ENCODE data around the gene SLC35G3.
"Not testable (repeated sequence)": the region's sequence is repeated elsewhere in the genome, so short reads cannot be mapped to it uniquely, and the experiment has no call there.

Gene SLC35G3

DNA sequence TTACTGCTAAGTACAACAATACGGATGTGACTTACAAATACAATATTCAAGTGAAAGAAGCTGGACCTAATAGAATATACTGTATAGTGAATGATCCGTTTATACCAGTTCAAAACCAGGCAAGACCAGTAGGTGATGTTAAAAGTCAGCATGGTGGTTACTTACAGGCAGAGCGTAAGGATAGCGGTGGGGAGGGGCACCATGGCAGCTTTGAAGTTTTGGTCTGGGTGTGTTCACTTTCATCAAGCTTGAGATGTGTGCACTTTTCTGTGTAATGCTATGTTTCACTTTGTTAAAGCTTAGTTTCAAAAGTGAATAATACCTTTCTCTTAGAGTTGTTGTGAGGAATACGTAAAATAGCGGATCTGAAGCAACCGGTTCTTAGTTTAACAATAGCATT is 16.5 kb upstream of the SLC35G3 start:
- no peak for DNase-seq
- no peak for ATAC-seq

- DNase-seq, ATAC-seq: not testable (repeated sequence)
Observed at GRCh38 chr17:35202582-35202981, 8.4 kb upstream of the SLC35G3 start.

DNA sequence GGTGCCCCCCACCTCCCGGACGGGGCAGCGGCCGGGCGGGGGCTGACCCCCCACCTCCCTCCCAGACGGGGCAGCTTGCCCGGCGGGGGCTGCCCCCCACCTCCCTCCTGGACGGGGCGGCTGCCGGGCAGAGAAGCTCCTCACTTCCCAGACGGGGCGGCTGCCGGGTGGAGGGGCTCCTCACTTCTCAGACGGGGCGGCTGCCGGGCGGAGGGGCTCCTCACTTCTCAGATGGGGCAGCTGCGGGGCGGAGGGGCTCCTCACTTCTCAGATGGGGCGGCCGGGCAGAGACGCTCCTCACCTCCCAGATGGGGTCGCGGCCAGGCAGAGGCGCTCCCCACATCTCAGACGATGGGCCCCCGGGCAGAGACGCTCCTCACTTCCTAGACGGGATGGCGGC is 869 bp upstream of the SLC35G3 start:
- DNase-seq, ATAC-seq: not testable (repeated sequence)

- no peak for DNase-seq
- ATAC-seq, result no peak
Observed at GRCh38 chr17:35192708-35193107, 1.5 kb downstream of the SLC35G3 start.

GRCh38 chr17:35191001-35191695 is 3.0 kb downstream of the SLC35G3 start:
- ATAC-seq, result no peak
- DNase-seq, result no peak

DNA sequence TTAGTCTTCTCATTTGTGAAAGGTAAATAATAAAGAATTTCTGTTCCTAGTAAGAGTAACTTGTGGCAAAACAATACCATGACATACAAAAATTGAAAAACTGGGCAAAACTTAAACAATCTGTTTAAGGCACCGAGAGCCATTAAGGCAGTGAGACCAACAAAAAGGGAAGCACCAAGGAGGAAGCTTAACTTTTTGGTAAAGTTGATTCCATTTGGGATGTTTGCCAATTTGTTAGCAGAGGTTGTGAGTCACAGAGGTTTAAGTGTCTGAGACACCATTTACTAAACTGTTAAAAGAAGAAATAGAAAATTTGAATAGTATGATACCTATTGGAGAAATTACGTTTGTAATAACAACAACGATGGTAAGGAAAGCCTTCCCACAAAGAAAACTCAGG is 4.9 kb downstream of the SLC35G3 start:
- ATAC-seq (no peak), DNase-seq (no peak)

DNA sequence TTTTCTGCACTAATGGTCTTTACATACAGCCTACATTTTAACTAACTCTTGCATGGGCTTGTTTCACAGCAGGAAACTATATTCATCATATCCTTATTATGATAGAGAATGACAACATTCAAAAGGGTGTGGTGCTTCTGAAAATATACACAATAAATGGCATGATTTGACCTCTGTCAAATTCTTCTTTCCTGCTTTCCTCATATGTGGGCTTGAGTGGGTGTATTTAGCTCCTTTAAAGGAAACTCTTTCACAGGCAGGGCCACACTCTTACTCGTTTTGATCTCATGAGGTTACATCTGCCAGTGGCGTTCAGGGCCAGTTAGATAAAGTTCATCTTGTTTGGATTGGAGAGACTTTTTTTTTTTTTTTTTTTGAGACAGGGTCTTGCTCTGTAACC is 6.1 kb downstream of the SLC35G3 start:
- peak; percentile 64 for ATAC-seq
- no peak for DNase-seq

DNA sequence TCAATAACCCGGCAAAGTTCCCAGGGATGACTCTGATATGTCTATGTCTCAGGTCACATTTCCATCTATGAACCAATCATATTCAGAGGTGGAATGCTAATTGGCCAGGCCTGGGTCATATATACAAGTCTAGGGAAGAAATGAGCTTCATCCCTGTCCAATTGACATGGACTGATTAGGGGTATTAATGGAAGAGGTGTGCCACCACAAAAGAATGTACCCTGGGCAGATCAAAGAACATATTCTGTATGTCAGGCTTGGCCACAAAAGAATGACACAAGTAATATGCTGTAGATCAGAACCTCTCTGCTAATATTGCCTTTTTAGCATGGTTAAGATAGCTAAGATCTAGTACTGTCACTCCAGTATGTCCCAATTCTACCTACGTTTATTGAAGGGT is 6.7 kb downstream of the SLC35G3 start:
- no peak for DNase-seq
- ATAC-seq, result no peak

GRCh38 chr17:35185849-35186248 is 8.3 kb downstream of the SLC35G3 start:
- DNase-seq (no peak), ATAC-seq (peak; percentile 41)

- ATAC-seq, result no peak
Observed at GRCh38 chr17:35184274-35184673, 9.9 kb downstream of the SLC35G3 start.

GRCh38 chr17:35183332-35183731 is 10.9 kb downstream of the SLC35G3 start:
- peak; percentile 56 for ATAC-seq

More at GRCh38 chr17:35184274-35184673, 9.9 kb downstream of the SLC35G3 start:
- DNase-seq, result no peak

DNA sequence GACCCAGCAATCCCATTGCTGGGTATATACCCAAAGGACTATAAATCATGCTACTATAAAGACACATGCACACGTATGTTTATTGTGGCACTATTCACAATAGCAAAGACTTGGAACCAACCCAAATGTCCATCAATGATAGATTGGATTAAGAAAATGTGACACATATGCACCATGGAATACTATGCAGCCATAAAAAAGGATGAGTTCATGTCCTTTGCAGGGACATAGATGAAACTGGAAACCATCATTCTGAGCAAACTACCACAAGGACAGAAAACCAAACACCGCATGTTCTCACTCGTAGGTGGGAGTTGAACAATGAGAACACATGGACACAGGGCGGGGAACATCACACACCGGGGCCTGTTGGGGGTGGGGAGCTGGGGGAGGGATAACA is 14.8 kb downstream of the SLC35G3 start:
- ATAC-seq, DNase-seq: not testable (repeated sequence)

More at GRCh38 chr17:35183332-35183731, 10.9 kb downstream of the SLC35G3 start:
- peak; percentile 52 for DNase-seq

- ATAC-seq, result no peak
- no peak for DNase-seq
Observed at GRCh38 chr17:35176897-35177296, 17.3 kb downstream of the SLC35G3 start.

DNA sequence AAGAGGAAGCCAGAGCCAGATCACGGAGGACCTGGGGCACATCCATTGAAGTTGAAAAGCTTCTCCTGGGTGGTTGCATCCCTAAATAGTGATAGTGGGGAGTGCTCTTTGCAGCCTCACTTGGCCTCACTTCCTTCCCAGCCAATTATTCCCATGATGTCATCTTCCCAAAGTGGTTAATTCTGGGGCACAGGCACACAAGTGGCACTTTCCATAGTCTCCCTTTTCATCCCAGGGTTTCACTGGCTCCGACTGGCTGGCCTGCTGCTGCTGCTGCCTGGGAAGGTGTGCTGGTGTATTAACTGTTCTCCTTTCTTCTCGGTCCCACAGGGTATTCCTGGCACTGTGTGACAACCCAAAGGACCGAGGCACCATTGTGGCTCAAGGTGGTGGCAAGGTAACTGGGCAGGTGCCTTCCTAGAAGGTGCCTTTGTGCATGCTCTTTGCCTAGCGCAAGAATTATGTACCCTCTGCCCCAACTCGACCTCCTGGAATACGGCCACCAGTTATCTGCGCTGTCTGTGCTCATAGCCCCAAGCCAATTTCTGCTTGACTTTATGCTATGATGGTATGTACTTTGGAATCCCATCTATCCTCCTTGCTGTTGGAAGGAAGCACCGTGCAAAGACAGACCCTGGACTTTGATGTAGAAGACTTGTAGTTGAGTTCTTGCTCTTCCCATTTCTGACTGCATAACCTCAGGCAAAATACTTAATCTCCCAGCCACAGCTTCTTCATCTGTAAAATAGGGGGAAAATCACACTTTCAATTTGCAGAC is 18.4 kb downstream of the SLC35G3 start:
- ATAC-seq (no peak), DNase-seq (no peak)

DNA sequence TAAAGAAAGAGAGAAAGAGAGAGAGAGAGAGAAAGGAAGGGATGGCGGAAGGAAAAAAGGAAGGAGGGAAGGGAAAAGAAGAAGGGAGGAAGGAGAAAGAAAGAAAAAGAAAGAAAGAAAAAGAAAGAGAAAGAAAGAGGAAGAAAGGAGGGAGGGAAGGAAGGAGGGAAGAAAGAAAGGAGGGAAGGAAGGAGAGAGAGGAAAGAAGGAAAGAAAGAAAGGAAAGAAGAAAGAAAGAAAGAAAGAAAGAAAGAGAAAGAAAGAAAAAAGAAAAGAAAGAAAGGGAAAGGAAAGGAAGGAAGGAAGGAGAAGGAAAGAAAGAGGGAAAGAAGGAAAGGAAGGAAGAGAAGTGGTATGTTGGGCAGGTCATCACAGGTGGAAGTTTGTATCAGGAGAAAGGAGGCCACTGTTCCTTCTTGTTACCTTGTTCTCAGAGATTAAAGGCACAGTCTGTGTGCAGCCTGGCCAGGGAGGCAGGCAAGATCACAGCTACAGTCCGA is 19.3 kb downstream of the SLC35G3 start:
- DNase-seq (no peak), ATAC-seq (no peak)

GRCh38 chr17:35172321-35172720 is 21.9 kb downstream of the SLC35G3 start:
- not testable (repeated sequence) for DNase-seq, ATAC-seq

- DNase-seq (no peak), ATAC-seq (peak; percentile 23)
Observed at GRCh38 chr17:35171834-35172233, 22.4 kb downstream of the SLC35G3 start.

DNA sequence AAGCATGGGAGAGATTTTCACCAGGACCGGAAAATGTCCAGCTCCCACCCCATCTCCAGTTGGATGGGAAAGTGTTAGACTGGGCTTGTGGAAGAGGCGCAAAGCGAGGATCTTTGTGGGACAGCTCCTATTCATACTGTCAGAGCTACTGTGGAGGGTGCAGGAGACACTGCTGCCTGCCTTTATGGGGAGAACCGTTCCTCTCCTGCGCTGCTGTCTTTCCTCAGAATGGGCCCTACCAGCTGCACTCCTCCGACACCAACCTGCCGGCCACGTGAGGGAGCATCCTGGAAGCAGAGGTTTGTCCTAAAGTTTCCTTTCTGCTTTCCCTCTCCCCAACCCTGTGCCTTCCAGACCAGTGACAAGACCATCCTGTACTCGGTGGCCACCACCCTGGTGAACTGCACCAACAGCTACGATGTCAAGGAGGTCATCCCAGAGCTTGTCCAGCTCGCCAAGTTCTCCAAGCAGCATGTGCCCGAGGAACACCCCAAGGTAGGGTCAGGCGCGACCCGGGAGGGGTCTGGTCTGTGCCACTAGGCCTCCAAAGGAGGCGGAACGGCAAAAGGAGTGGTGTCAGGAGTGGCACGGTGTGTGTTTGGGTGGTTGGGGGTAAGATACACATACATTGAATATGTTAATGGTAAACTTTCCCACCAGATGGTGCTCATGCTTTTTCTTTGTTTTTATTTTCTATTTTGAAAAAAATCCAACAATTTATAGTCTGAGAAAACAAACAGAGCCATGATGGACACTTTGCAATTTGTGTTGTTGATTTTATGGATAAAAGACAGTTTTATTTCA is 23.0 kb downstream of the SLC35G3 start:
- no peak for DNase-seq
- peak; percentile 60 for ATAC-seq

DNA sequence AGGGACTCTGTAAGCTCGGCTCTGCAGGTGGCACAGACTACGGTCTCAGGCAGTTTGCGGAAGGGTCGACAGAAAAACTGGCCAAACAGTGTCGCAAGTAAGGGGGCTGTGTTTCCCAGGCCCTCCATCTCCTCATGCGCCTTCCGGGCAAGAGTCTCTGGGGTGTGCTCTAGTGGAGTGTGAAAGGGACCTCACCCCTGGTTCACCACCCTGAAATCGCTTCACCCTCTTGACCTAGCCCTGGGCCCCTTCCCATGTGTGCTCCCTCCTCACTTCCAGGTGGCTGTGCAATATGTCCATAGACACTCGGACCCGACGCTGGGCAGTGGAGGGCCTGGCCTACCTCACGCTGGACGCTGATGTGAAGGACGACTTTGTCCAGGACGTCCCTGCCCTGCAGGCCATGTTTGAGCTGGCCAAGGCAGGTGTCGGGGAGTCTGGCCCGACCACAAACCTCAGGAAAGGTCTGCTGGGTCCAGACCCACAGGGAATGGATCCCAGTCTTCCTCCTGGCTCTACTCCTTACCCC is 24.3 kb downstream of the SLC35G3 start:
- no peak for ATAC-seq

DNA sequence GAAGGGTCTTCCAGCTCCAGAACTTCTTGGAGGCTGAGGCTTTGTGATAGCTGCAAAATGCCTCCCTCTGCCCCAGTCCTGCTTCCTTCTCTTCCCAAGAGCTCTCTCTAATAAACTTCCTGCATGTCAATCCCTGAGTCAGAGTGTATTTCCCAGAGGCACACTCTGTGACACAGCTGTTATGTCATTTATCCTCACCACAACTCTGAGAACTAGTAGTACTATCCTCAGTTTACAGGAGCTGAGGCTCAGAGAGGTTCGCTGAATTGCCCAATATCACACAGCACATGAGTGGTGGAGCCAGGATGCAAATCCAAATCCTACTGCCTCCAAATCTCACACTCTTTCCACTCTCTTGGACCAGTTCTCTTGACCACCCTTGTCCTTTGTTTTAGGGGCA is 26.5 kb downstream of the SLC35G3 start:
- ATAC-seq (no peak), DNase-seq (no peak)

More for the DNA sequence above, 24.3 kb downstream of the SLC35G3 start:
- DNase-seq, result no peak

DNA sequence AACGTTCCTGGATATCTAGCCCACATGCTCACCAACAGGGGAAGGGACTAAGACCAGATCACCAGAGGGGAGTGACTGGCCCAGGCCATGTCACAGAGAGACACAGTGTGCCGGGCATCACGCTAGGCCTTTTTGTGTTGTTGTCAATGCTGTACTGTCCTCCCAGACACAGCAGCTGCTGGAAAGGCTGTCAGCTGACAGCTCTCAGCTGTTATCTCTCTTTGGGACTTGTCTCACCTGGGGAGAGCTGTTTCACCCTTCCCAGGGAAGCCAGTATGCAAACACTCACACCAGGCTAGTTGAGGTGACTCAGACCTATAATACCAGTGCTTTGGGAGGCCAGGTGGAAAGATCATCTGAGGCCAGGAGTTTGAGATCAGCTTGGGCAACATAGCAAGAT is 27.1 kb downstream of the SLC35G3 start:
- DNase-seq, result no peak
- no peak for ATAC-seq

DNA sequence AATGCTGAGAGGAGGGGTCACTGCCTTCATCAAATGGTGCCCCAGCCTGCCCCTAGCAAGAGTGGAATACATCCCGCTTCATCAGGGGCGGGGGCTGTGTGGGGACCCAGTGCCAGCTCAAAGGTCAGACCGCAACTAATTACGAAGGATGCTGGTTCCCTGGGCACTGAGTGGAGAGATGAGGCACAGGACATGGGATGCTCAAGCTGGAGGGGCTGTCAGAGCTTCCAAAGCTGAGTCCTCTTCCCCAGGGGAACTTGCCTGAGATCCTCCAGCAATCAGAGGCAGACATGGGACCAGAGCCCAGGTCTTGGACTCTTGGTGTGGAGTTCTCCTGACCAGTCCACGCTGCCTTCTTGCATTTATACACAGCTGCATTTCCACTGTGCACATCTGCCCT is 27.7 kb downstream of the SLC35G3 start:
- no peak for DNase-seq
- no peak for ATAC-seq

Measured in stimulated activated naive CD8-positive, alpha-beta T cell treated with anti-CD3 and anti-CD28 coated beads, Interleukin-15, Interleukin-2, amounts not matched to agents 100 U/mL and 50 U/mL, for 24 hours (primary cell).